Nephron progenitor cell (in vitro differentiated cells): ENCODE data around the gene CHST8.

Source experiments
- DNase-seq: peaks from one replicate; pipeline ENCODE4 v3.0.0; 2021
- H3K27ac Mint-ChIP-seq: 2 replicates; pipeline ENCODE4 v1.8.0; 2021; ENCODE audit warnings: mild to moderate bottlenecking, moderate library complexity, mixed read lengths
- H3K27me3 Mint-ChIP-seq: 2 replicates; pipeline ENCODE4 v1.8.0; 2021; ENCODE audit warnings: mild to moderate bottlenecking, low read depth, mixed read lengths; ENCODE audit not compliant: poor library complexity
- H3K36me3 Mint-ChIP-seq: 2 replicates; pipeline ENCODE4 v1.8.0; 2021; ENCODE audit warnings: low read depth, mixed read lengths
- H3K4me1 Mint-ChIP-seq: 2 replicates; pipeline ENCODE4 v1.8.0; 2021; ENCODE audit warnings: mixed read lengths
- H3K4me3 Mint-ChIP-seq: 2 replicates; pipeline ENCODE4 v1.8.0; 2021; ENCODE audit warnings: mild to moderate bottlenecking, moderate library complexity, mixed read lengths
- H3K9me3 Mint-ChIP-seq: 2 replicates; pipeline ENCODE4 v1.8.0; 2021; ENCODE audit warnings: mild to moderate bottlenecking, moderate library complexity, mixed read lengths
- TF ChIP-seq, protein P1 (sequence below): fragments of 200-600 bp; sonication (generic); IDR thresholded peaks from 2 replicates; pipeline ENCODE4 v1.5.0; 2021; ENCODE audit warnings: antibody characterized with exemption

CHST8 gene

DNA sequence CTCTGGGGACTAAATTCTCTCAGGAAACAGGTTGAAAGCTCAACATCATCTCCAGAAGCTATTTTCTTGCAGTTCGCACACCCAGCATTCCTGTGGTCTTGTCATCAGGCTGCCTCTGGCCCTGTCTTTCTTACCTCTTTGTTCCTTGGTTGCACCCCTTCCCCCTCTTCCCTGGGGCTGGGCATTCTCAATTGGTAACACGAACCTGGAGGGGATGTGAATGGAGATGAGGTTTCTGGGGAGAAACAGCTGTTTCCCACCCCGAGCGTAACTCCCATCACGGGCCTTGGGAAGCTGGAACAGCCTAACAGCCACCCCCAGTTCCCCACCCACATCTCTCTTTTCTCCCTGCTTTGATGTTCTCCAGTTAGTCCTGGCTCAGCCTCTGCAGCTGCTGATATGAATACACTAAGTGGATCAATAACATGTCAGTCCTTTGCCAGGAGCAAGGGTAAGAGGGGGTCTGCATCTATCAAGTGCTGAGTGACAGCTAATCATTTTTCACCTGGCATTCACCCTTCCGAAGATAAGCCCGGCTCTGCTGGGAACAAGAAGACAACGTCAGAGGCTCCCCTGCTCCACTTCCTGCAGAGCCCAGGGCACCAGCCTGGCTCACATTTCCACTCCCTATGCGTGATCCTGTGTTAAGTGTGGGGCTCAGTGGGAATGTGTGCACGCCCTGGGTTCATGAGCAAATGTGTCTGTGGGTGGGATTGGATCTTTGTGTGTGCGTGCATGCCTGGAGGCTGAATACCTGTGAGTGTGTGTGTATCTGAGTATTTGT lies 100.9 kb downstream of the CHST8 start:
- TF ChIP-seq, protein P1, sequence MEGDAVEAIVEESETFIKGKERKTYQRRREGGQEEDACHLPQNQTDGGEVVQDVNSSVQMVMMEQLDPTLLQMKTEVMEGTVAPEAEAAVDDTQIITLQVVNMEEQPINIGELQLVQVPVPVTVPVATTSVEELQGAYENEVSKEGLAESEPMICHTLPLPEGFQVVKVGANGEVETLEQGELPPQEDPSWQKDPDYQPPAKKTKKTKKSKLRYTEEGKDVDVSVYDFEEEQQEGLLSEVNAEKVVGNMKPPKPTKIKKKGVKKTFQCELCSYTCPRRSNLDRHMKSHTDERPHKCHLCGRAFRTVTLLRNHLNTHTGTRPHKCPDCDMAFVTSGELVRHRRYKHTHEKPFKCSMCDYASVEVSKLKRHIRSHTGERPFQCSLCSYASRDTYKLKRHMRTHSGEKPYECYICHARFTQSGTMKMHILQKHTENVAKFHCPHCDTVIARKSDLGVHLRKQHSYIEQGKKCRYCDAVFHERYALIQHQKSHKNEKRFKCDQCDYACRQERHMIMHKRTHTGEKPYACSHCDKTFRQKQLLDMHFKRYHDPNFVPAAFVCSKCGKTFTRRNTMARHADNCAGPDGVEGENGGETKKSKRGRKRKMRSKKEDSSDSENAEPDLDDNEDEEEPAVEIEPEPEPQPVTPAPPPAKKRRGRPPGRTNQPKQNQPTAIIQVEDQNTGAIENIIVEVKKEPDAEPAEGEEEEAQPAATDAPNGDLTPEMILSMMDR: no peak
- H3K4me1 Mint-ChIP-seq: peaks cover 20% of the 10 kb centered on the region
- no peak overlapping the region for H3K4me3 Mint-ChIP-seq
- H3K27ac Mint-ChIP-seq: no peak overlapping the region
- H3K9me3 Mint-ChIP-seq: no peaks in the 10 kb centered on the region
- H3K36me3 Mint-ChIP-seq: no peaks in the 10 kb centered on the region
- H3K27me3 Mint-ChIP-seq: peaks cover 17% of the 10 kb centered on the region
- no peak for DNase-seq

DNA sequence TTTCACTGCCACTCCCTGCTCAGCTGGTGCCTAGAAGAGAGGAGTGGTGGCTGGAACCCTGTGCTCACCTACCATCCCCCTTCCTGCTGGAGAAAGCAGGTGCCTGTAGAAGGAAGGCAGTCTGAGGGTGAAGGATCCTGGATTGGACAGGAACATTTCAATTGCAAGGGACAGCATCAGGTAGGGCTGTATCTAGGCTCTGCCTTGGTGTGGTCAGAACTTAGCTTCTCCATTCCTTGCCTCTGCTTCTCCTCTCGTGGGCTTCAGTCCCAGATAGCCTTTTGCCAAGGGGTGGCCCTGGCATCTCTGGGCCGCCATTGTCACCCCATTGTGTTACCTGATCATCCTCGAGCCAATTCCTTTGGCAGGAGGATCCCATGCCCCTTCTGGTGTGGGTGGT lies 101.8 kb downstream of the CHST8 start:
- no peak overlapping the region for H3K4me3 Mint-ChIP-seq
- H3K27ac Mint-ChIP-seq: no peak overlapping the region
- H3K9me3 Mint-ChIP-seq: no peaks in the 10 kb centered on the region
- TF ChIP-seq, protein P1: no peak
- H3K4me1 Mint-ChIP-seq: peaks cover 18% of the 10 kb centered on the region
- DNase-seq: no peak
- H3K36me3 Mint-ChIP-seq: no peaks in the 10 kb centered on the region
- H3K27me3 Mint-ChIP-seq: peaks cover 23% of the 10 kb centered on the region

DNA sequence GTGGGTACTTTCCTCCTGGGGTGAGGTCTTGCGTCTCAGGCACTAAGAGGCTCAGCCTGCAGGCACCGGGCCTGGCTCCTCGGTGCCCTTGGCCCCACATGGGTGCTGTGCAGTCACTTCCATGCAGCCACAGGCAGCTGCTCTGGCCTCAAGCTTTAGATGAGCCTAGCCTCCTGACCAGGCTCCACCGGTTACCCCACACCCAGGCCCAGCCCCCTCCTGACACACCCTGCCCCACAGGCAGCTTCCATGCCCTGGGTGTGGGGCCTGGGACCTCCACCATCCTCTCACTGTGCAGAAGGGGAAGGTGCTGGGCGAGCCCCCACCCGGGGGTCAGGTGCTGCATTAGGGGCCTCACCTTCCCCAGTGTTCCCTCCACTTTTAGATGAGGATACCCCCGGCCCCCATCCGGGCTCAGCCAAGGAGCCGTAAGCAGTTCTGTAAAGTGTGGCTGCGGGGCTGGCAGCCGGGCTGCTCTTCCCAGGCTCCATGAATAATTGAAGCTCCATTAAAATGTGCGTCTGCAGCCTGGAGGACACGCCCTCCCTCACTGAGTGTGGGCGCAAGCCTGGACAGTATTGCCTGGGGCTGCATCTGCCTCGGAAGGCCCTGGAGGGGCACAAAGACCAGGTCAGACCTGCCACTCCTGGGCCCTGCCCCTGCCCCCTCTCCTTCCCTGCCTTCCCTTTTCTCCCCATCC lies 102.4 kb downstream of the CHST8 start:
- Mint-ChIP-seq H3K4me1 (peaks cover 11% of the 10 kb centered on the region), H3K27me3 (peaks cover 25% of the 10 kb centered on the region), H3K4me3 (no peak overlapping the region), H3K9me3 (no peaks in the 10 kb centered on the region), H3K36me3 (no peaks in the 10 kb centered on the region), H3K27ac (no peak overlapping the region)
- TF ChIP-seq, protein P1: no peak
- DNase-seq: no peak

DNA sequence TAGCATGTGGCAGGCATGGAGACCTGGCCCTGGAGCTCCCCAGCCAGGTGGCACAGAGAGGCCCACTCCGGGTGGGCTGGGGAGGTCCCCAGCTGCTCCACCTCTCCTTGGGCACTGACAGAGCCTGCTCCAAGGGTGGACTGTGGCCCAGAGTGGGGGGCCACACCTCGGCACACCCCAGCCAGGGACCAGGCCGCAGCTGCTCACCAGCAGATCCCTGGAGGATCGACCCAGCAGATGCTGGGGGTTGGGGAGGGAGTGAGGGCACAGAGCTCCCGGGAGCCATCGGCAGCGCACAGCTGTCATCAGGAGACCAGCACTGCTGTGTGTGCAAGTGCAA lies 102.9 kb downstream of the CHST8 start:
- Mint-ChIP-seq H3K27me3 (peaks cover 25% of the 10 kb centered on the region), H3K27ac (no peak overlapping the region), H3K4me3 (no peak overlapping the region), H3K36me3 (no peaks in the 10 kb centered on the region), H3K9me3 (no peaks in the 10 kb centered on the region), H3K4me1 (peaks cover 6% of the 10 kb centered on the region)
- TF ChIP-seq, protein P1: no peak
- no peak for DNase-seq

DNA sequence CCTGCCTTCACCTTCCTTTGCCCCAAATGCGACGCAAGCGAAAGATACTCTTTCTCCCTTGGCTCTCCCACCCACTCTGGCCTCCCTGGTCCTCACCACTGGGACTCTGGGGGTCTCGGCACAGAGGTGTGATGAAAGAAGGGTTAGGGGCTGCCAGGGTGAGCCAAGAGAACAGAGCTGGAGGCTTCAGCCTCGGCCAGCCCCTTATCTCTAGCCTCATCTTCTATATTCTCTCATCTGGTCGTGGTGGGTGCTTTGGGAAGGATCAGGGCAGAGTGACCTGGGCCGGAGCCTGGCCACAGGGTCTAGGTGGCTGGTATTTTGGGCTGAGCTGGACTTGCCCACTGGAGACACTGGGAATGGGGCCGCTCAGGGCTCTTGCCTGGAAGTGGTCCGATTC lies 103.8 kb downstream of the CHST8 start:
- no peak for DNase-seq
- TF ChIP-seq, protein P1: no peak
- Mint-ChIP-seq H3K27ac (no peak overlapping the region), H3K36me3 (no peaks in the 10 kb centered on the region), H3K9me3 (no peaks in the 10 kb centered on the region), H3K27me3 (peaks cover 31% of the 10 kb centered on the region), H3K4me1 (no peaks in the 10 kb centered on the region), H3K4me3 (no peak overlapping the region)
